ENCODE data around the gene PRRG3. TPM values are rescaled to one million over a fixed set of nuclear protein-coding genes. Genes with fewer than 3 reads are reported as not detected.

PRRG3 gene
- total RNA-seq, 2 experiments from 2014 or later = not detected

DNA sequence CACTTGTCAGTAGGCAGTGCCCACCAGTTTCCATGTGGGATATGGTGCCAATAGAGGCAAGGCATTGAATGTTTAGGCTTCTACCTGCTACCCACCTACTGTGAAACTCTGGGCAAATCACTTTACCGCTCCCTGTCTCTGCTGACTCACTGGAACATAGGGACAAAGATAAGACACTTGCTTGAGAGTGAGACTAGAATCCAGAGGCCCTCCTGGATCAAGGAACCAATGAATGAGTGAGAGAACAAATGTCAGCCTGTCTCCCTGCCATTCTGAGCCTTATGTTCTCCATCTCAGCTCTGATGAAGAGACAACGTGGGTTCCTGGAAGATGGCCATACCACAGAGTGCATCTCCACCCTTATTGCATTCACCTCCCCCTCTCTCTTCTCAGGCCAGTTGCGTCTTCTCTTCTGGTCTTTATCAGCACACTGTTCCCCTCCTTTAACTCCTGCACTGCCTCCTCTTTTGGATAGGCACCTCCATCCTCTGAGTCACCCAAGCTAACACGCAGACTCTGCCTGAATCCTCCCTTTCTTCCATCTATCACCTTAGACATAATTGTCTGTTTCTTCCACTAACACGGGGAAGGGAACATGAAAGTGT, 15.4 kb upstream of the PRRG3 start:
- H3K4me1 Mint-ChIP-seq (ENCODE audit: low read depth) = no peaks in the 10 kb centered on the region
- intact Hi-C loops (cut with DNase I, micrococcal nuclease) = loop anchor here in 1 of 2 experiments (5.0 kb wide), 1 partner anchor 908 kb away; no protein-coding TSS in a partner anchor
- H3K36me3 Mint-ChIP-seq (ENCODE audit: low read depth) = no peaks in the 10 kb centered on the region
- H3K27me3 Mint-ChIP-seq = peaks cover 9% of the 10 kb centered on the region
- TF ChIP-seq CTCF (IDR thresholded peaks at IDR 0.05) = no peak
- POLR2A ChIA-PET = no interaction called here
- Histone ChIP-seq H3K36me3 (ENCODE audit: insufficient read depth, low read length) (no peaks in the 10 kb centered on the region), H3K4me1 (ENCODE audit: insufficient read depth, low read length) (no peaks in the 10 kb centered on the region), H3K27me3 (ENCODE audit: control insufficient read depth in 1 of 2, insufficient read depth in 2 of 2, low read length in 2 of 2) (no peaks in the 10 kb centered on the region), H3K9me3 (ENCODE audit: control insufficient read depth in 1 of 2, insufficient read depth in 1 of 2, low read length in 2 of 2) (no peaks in the 10 kb centered on the region), H3K4me3 (ENCODE audit: low read length) (no peak overlapping the region), H3K27ac (ENCODE audit: low read depth in 1 of 2, low read length in 2 of 2) (no peak overlapping the region)
- DNase-seq = no peak
- H3K9me3 Mint-ChIP-seq = no peaks in the 10 kb centered on the region
- no peak for ATAC-seq (ENCODE audit: poor library complexity)
- CTCF ChIA-PET = no interaction called here
- H3K27ac Mint-ChIP-seq = no peak overlapping the region
- no peak overlapping the region for H3K4me3 Mint-ChIP-seq

DNA sequence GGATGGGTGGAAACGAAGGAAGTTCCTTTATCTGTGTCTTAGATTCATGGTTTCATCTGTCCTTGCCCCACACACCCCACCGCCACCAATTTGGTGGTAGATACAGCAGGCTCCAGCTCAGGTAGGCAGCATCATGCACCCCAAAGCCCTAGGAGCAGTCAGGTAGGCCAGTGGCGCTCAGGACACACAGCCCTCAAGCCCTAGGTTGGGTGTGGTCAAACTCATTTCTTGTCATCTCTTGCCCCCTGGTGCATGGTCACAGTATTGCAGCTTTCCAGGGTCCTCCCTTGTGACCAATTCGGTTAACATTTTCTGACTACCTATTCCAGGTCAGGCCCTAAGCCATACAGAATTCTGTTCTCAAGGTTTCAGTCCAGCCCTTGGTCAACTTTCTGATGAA, 14.5 kb upstream of the PRRG3 start:
- TF ChIP-seq CTCF (IDR thresholded peaks at IDR 0.05) = peak; percentile 48
- ATAC-seq (ENCODE audit: poor library complexity) = no peak
- Mint-ChIP-seq H3K27ac (no peak overlapping the region), H3K4me1 (ENCODE audit: low read depth) (no peaks in the 10 kb centered on the region), H3K9me3 (no peaks in the 10 kb centered on the region), H3K4me3 (no peak overlapping the region), H3K27me3 (peaks cover 9% of the 10 kb centered on the region), H3K36me3 (ENCODE audit: low read depth) (no peaks in the 10 kb centered on the region)
- ChIA-PET POLR2A (no interaction called here), CTCF (interaction anchor here (1.2 kb wide), 1 partner anchor 530 kb away, joined by 10 read pairs; no protein-coding TSS in a partner anchor)
- Histone ChIP-seq H3K27me3 (ENCODE audit: control insufficient read depth in 1 of 2, insufficient read depth in 2 of 2, low read length in 2 of 2) (no peaks in the 10 kb centered on the region), H3K4me3 (ENCODE audit: low read length) (no peak overlapping the region), H3K27ac (ENCODE audit: low read depth in 1 of 2, low read length in 2 of 2) (no peak overlapping the region), H3K9me3 (ENCODE audit: control insufficient read depth in 1 of 2, insufficient read depth in 1 of 2, low read length in 2 of 2) (no peaks in the 10 kb centered on the region), H3K4me1 (ENCODE audit: insufficient read depth, low read length) (no peaks in the 10 kb centered on the region), H3K36me3 (ENCODE audit: insufficient read depth, low read length) (no peaks in the 10 kb centered on the region)
- DNase-seq = peak in 13 of 14 experiments; percentile 7 to 61 (median 35)
- intact Hi-C loops (cut with DNase I, micrococcal nuclease) = loop anchor here (1.0 to 5.0 kb wide), 2 partner anchors 530 to 909 kb away; no protein-coding TSS in a partner anchor

DNA sequence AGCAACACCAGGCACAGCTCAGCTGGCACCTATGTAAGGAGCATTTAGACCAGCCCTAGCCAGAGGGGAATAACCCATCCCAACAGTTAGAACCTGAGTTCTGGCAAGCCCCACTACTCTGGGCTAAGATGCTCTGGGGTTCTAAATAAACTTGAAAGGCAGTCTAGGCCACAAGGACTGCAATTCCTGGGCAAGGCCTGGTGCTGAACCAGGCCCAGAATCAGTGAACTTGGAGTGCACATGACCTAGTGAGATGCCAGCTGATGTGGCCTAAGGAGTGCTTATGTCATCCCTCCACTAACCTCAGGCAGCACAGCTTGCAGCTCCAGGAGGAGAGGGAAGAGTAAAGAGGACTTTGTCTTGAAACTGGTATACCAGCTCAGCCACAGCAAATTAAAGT, 7.6 kb upstream of the PRRG3 start:
- ATAC-seq (ENCODE audit: poor library complexity) = no peak
- no peak overlapping the region for H3K27ac ChIP-seq (ENCODE audit: low read depth in 1 of 2, low read length in 2 of 2)
- no peak for DNase-seq
- peaks cover under 1% of the 10 kb centered on the region for H3K27me3 Mint-ChIP-seq
- no peaks in the 10 kb centered on the region for H3K4me1 Mint-ChIP-seq (ENCODE audit: low read depth)
- POLR2A ChIA-PET = no interaction called here
- CTCF ChIA-PET = no interaction called here
- intact Hi-C loops (cut with DNase I, micrococcal nuclease) = no loop called here
- no peaks in the 10 kb centered on the region for H3K9me3 ChIP-seq (ENCODE audit: control insufficient read depth in 1 of 2, insufficient read depth in 1 of 2, low read length in 2 of 2)
- TF ChIP-seq CTCF (IDR thresholded peaks at IDR 0.05) = no peak
- no peak overlapping the region for H3K4me3 Mint-ChIP-seq
- H3K9me3 Mint-ChIP-seq = no peaks in the 10 kb centered on the region
- no peak overlapping the region for H3K27ac Mint-ChIP-seq
- no peaks in the 10 kb centered on the region for H3K27me3 ChIP-seq (ENCODE audit: control insufficient read depth in 1 of 2, insufficient read depth in 2 of 2, low read length in 2 of 2)
- no peak overlapping the region for H3K4me3 ChIP-seq (ENCODE audit: low read length)
- no peaks in the 10 kb centered on the region for H3K36me3 ChIP-seq (ENCODE audit: insufficient read depth, low read length)
- no peaks in the 10 kb centered on the region for H3K36me3 Mint-ChIP-seq (ENCODE audit: low read depth)
- H3K4me1 ChIP-seq (ENCODE audit: insufficient read depth, low read length) = no peaks in the 10 kb centered on the region
